GM23248 (cell line): ENCODE results near the gene LAMA5.

Experiments used
- EZH2 ChIP-seq: fragments of 200-600 bp; sonication (generic); IDR thresholded peaks from 2 replicates; pipeline ENCODE4 v1.6.1; 2018; ENCODE audit warnings: antibody characterized with exemption, mild to moderate bottlenecking; ENCODE audit not compliant: insufficient read depth, poor library complexity, severe bottlenecking
- EZH2phosphoT487 ChIP-seq: fragments of 200-600 bp; sonication (generic); IDR thresholded peaks from 2 replicates; pipeline ENCODE4 v1.6.1; 2018; ENCODE audit warnings: antibody characterized with exemption, moderate library complexity, mild to moderate bottlenecking, low read depth; ENCODE audit not compliant: insufficient read depth

- TF ChIP-seq EZH2phosphoT487: no peak
- TF ChIP-seq EZH2: no peak
Measured at GRCh38 chr20:62410746-62411478, 43.8 kb upstream of the LAMA5 start.
